ENCODE results near the gene ZDHHC12.

Gene ZDHHC12

DNA sequence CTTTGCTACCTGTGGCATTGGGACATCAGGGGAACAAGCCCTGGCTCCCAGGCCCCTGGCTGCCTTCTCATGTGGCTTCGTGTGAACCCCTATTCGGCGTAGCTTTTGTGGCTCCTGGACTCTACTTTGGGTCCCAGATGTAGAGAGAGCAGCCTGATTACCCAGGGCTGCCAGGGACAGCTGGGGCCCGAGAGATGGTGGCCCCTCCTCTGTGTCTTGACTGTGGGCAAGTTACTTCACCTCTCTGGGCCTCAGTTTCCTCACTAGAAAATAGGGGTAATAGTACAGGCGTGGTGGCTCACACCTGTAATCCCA lies 19.6 kb downstream of the ZDHHC12 start:
- TF ChIP-seq, protein P1, sequence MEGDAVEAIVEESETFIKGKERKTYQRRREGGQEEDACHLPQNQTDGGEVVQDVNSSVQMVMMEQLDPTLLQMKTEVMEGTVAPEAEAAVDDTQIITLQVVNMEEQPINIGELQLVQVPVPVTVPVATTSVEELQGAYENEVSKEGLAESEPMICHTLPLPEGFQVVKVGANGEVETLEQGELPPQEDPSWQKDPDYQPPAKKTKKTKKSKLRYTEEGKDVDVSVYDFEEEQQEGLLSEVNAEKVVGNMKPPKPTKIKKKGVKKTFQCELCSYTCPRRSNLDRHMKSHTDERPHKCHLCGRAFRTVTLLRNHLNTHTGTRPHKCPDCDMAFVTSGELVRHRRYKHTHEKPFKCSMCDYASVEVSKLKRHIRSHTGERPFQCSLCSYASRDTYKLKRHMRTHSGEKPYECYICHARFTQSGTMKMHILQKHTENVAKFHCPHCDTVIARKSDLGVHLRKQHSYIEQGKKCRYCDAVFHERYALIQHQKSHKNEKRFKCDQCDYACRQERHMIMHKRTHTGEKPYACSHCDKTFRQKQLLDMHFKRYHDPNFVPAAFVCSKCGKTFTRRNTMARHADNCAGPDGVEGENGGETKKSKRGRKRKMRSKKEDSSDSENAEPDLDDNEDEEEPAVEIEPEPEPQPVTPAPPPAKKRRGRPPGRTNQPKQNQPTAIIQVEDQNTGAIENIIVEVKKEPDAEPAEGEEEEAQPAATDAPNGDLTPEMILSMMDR (IDR thresholded peaks at IDR 0.05; ENCODE audit: poor library complexity, severe bottlenecking) = no peak
- no peaks in the 10 kb centered on the region for H3K4me1 ChIP-seq (ENCODE audit: insufficient read depth, poor library complexity, severe bottlenecking)
- H3K9me3 ChIP-seq (ENCODE audit: severe bottlenecking) = no peaks in the 10 kb centered on the region
- no peak overlapping the region for H3K27ac ChIP-seq (ENCODE audit: poor library complexity, severe bottlenecking)
- H3K4me3 ChIP-seq (ENCODE audit: severe bottlenecking) = no peak overlapping the region
- no peaks in the 10 kb centered on the region for H3K27me3 ChIP-seq (ENCODE audit: insufficient read depth, poor library complexity, severe bottlenecking)
- H3K36me3 ChIP-seq (ENCODE audit: low read depth) = 0 out of 2 replicates have a peak, but pooled peaks cover 4% of the 10 kb centered on the region
- ATAC-seq (ENCODE audit: low read depth) (no peak), DNase-seq (ENCODE audit: low spot score) (no peak)

DNA sequence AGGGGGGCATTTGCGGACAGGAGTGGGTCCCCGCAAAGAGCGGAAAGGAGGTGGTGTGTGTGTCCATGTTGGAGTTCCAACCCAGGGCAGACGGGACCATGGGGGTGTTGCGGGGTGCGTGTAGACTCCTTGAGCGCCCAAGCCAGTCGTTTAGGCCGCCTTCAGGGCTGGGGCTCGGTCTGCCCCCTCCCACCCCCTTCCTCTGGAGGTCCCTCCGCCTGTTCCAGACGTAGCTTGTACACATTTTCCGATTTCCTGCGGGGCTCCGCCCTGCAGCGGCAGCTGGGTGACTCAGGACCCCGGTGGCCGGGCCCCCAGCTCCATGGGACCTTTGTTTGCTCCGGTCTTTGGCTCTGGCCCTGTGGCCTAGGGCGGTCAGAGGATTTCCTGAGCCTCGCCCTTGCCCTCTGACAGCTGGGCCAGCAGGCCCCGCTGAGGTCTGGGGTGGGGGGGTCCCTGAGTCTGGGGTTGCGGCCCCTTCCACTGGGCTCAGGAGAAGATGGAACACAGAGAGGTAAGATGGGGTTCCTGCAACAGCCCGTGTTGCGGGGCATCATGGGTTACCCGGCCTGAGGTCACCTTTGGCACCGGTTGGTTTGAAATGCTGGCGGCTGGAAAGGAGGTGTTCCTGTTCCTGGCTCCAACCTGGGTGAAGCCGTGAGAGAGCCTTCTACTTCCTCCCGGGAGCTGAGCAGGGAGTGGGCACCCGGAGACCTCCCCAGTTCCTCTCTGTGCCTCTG lies 20.1 kb downstream of the ZDHHC12 start:
- H3K36me3 ChIP-seq (ENCODE audit: low read depth) = 0 out of 2 replicates have a peak, but pooled peaks cover 4% of the 10 kb centered on the region
- TF ChIP-seq, protein P1 (IDR thresholded peaks at IDR 0.05; ENCODE audit: poor library complexity, severe bottlenecking) = no peak
- ATAC-seq (ENCODE audit: low read depth) (no peak), DNase-seq (ENCODE audit: low spot score) (no peak)
- no peaks in the 10 kb centered on the region for H3K4me1 ChIP-seq (ENCODE audit: insufficient read depth, poor library complexity, severe bottlenecking)
- no peak overlapping the region for H3K4me3 ChIP-seq (ENCODE audit: severe bottlenecking)
- no peaks in the 10 kb centered on the region for H3K9me3 ChIP-seq (ENCODE audit: severe bottlenecking)
- no peaks in the 10 kb centered on the region for H3K27me3 ChIP-seq (ENCODE audit: insufficient read depth, poor library complexity, severe bottlenecking)
- peak overlapping the region; percentile 53 for H3K27ac ChIP-seq (ENCODE audit: poor library complexity, severe bottlenecking)

DNA sequence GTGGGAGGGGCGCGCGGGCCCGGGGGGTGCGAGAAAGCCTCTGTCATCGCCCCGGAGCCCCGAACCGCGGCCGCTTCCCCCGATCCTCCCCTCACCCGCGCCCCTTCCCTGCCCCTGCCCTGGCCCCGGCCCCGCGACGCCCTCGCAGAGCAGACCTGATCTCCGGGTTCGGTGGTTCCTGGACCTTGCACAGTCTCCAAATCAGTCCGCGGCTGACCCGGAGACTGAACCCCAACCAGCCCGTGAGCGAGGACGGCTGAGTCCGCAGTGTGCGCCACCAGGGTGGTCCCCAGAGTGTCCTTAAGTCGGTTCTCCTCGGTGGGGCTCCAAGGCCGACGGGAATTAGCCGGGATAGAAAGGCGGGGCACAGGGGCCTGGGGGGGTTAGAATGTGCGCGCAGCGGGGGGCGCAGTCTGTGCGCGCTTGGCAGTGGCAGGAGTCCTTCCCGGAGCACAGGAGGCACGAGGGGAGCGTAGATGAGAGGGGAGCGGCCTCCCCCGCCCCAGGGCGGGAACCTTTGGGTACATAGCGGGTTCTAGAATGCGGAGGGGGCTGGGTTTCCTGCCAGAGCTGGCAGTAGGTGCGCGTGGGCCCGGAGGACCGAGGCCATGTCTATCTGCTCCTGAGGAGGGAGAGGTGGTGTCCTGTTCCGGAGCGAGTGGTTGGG lies 20.8 kb downstream of the ZDHHC12 start:
- peak overlapping the region; percentile 58 for H3K4me3 ChIP-seq (ENCODE audit: severe bottlenecking)
- H3K27ac ChIP-seq (ENCODE audit: poor library complexity, severe bottlenecking) = peak overlapping the region; percentile 53
- H3K36me3 ChIP-seq (ENCODE audit: low read depth) = 0 out of 2 replicates have a peak, but pooled peaks cover 4% of the 10 kb centered on the region
- TF ChIP-seq, protein P1 (IDR thresholded peaks at IDR 0.05; ENCODE audit: poor library complexity, severe bottlenecking) = peak; percentile 41
- no peaks in the 10 kb centered on the region for H3K27me3 ChIP-seq (ENCODE audit: insufficient read depth, poor library complexity, severe bottlenecking)
- H3K9me3 ChIP-seq (ENCODE audit: severe bottlenecking) = no peaks in the 10 kb centered on the region
- H3K4me1 ChIP-seq (ENCODE audit: insufficient read depth, poor library complexity, severe bottlenecking) = no peaks in the 10 kb centered on the region
- ATAC-seq (ENCODE audit: low read depth) (peak; percentile 8; the same call in 2 of the 3 replicates), DNase-seq (ENCODE audit: low spot score) (no peak)

DNA sequence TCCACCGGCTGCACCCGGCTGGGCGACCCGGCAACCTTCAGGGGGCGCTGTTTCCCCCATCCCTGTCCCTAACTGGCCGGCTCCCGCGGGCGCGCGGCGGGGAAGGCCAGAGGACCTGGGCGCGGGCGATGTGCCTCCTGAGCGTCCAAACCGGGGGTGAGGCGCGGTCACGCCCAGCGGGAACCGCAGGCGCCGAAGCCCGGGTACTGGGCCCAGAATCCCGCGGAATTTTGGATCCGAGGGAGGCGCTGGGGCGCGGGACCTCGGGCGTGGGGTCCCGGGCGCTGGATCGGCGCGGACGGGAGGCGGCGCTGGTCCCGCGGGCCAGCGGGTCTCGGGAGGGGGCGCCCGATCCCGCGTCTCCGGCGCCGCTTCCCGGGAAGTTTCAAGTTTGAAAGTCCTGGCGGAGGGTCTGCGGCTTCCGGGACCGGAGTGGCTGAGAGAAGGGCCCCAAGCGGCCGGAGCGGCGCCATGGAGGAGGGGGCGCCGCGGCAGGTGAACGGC lies 21.4 kb downstream of the ZDHHC12 start, which contains the start of gene PKN3:
TSS of gene PKN3 (plus strand) at position 59 of the 504 bp plus-strand sequence. CDS start at position 472, 413 bp downstream.
- 0 out of 2 replicates have a peak, but pooled peaks cover 4% of the 10 kb centered on the region for H3K36me3 ChIP-seq (ENCODE audit: low read depth)
- no peaks in the 10 kb centered on the region for H3K4me1 ChIP-seq (ENCODE audit: insufficient read depth, poor library complexity, severe bottlenecking)
- ATAC-seq (ENCODE audit: low read depth) (peak; percentile 74), DNase-seq (ENCODE audit: low spot score) (peak; percentile 81)
- H3K9me3 ChIP-seq (ENCODE audit: severe bottlenecking) = no peaks in the 10 kb centered on the region
- H3K27ac ChIP-seq (ENCODE audit: poor library complexity, severe bottlenecking) = peak within 1 kb of the TSS; percentile 53
- peak within 1 kb of the TSS; percentile 58 for H3K4me3 ChIP-seq (ENCODE audit: severe bottlenecking)
- TF ChIP-seq, protein P1 (IDR thresholded peaks at IDR 0.05; ENCODE audit: poor library complexity, severe bottlenecking) = peak; percentile 96
- no peaks in the 10 kb centered on the region for H3K27me3 ChIP-seq (ENCODE audit: insufficient read depth, poor library complexity, severe bottlenecking)

Measured in RWPE2 (cell line).